ENCODE measurements around the gene EXPH5. TPM values are rescaled to one million over a fixed set of nuclear protein-coding genes. Genes with fewer than 3 reads are reported as not detected.

EXPH5 gene
- total RNA-seq, 1 experiment from 2014 or later = 18.3 TPM

- Histone ChIP-seq H3K36me3 (ENCODE audit: control insufficient read depth in 1 of 2, insufficient read depth in 2 of 2, low read length in 2 of 2) (no peaks in the 10 kb centered on the region), H3K4me2 (ENCODE audit: low read length) (no peak overlapping the region), H3K9ac (ENCODE audit: low read length) (no peak overlapping the region), H2AFZ (ENCODE audit: low read depth, low read length, poor library complexity, severe bottlenecking) (no peak overlapping the region), H3K79me2 (ENCODE audit: insufficient read depth, low read length) (no peaks in the 10 kb centered on the region), H3K4me3 (replicated peaks in 1 of 2; ENCODE audit: low read depth in 1 of 2, low read length in 2 of 2) (no peak overlapping the region), H3K9me3 (ENCODE audit: control insufficient read depth in 1 of 2, insufficient read depth in 1 of 2, low read depth in 1 of 2, low read length in 2 of 2) (no peaks in the 10 kb centered on the region), H3K9me2 (ENCODE audit: insufficient read depth) (no peaks in the 10 kb centered on the region), H3K27ac (ENCODE audit: low read depth, low read length) (no peak overlapping the region), H3K27me3 (ENCODE audit: insufficient read depth, low read length) (no peaks in the 10 kb centered on the region), H3K4me1 (ENCODE audit: control insufficient read depth in 1 of 2, insufficient read depth in 2 of 2, low read length in 2 of 2) (peaks cover 10 to 27% of the 10 kb centered on the region in 2 experiments; a peak in 3 of 4 replicates), H4K20me1 (ENCODE audit: insufficient read depth) (no peaks in the 10 kb centered on the region)
- ATAC-seq (no peak), DNase-seq (ENCODE audit: low read depth, low spot score) (no peak)
- ChIA-PET CTCF (no interaction called here), POLR2A (no interaction called here), RAD21 (ENCODE audit: low non-redundant PET in 1 of 2, low total read pairs in 2 of 2, uncharacterized antibody in 2 of 2, unreplicated experiment in 2 of 2) (no interaction called here)
- TF ChIP-seq EZH2phosphoT487 (IDR thresholded peaks at IDR 0.05; ENCODE audit: borderline replicate concordance) = no peak
- no TSS peak for BruUV-seq (replicated peaks)
- intact Hi-C loops (cut with micrococcal nuclease) = no loop called here
These were observed 92.2 kb downstream of the EXPH5 start for GRCh38 chr11:108501396-108501795.

- intact Hi-C loops (cut with micrococcal nuclease) = no loop called here
- H4K20me1 ChIP-seq (ENCODE audit: insufficient read depth) = no peaks in the 10 kb centered on the region
- H3K4me2 ChIP-seq (ENCODE audit: low read length) = no peak overlapping the region
- H3K36me3 ChIP-seq (ENCODE audit: control insufficient read depth in 1 of 2, insufficient read depth in 2 of 2, low read length in 2 of 2) = no peaks in the 10 kb centered on the region
- H3K4me3 ChIP-seq (replicated peaks in 1 of 2; ENCODE audit: low read depth in 1 of 2, low read length in 2 of 2) = no peak overlapping the region
- ChIA-PET POLR2A (no interaction called here), CTCF (no interaction called here), RAD21 (ENCODE audit: low non-redundant PET in 1 of 2, low total read pairs in 2 of 2, uncharacterized antibody in 2 of 2, unreplicated experiment in 2 of 2) (no interaction called here)
- H3K9me2 ChIP-seq (ENCODE audit: insufficient read depth) = no peaks in the 10 kb centered on the region
- H3K4me1 ChIP-seq (ENCODE audit: control insufficient read depth in 1 of 2, insufficient read depth in 2 of 2, low read length in 2 of 2) = peaks cover 12 to 32% of the 10 kb centered on the region in 2 experiments; a peak in 3 of 4 replicates
- TF ChIP-seq EZH2phosphoT487 (IDR thresholded peaks at IDR 0.05; ENCODE audit: borderline replicate concordance) = no peak
- no peak for TF ChIP-seq ZBTB33 (IDR thresholded peaks at IDR 0.05; ENCODE audit: extremely low read depth, insufficient replicate concordance, low read length)
- TF ChIP-seq JUND (IDR thresholded peaks at IDR 0.05) = no peak
- no peak for TF ChIP-seq SIN3A (IDR thresholded peaks at IDR 0.05; ENCODE audit: low read depth)
- TF ChIP-seq EZH2 (IDR thresholded peaks at IDR 0.05) = no peak
- no peak for TF ChIP-seq CTCF (IDR thresholded peaks at IDR 0.05 in 2 of 3, conservative IDR thresholded peaks at IDR 0.05 in 1 of 3; ENCODE audit: borderline replicate concordance in 1 of 3, insufficient read depth in 1 of 3, low read depth in 2 of 3, low read length in 2 of 3)
- no peak for TF ChIP-seq ZNF274 (IDR thresholded peaks at IDR 0.05; ENCODE audit: low read depth, low read length)
- no peak for TF ChIP-seq POLR2AphosphoS5 (IDR thresholded peaks at IDR 0.05; ENCODE audit: low read depth, low read length)
- H3K9ac ChIP-seq (ENCODE audit: low read length) = no peak overlapping the region
- no peaks in the 10 kb centered on the region for H3K9me3 ChIP-seq (ENCODE audit: control insufficient read depth in 1 of 2, insufficient read depth in 1 of 2, low read depth in 1 of 2, low read length in 2 of 2)
- no peaks in the 10 kb centered on the region for H3K27me3 ChIP-seq (ENCODE audit: insufficient read depth, low read length)
- DNase-seq (ENCODE audit: low read depth, low spot score) (no peak), ATAC-seq (no peak)
- no TSS peak for BruUV-seq (replicated peaks)
- no peaks in the 10 kb centered on the region for H3K79me2 ChIP-seq (ENCODE audit: insufficient read depth, low read length)
- H2AFZ ChIP-seq (ENCODE audit: low read depth, low read length, poor library complexity, severe bottlenecking) = no peak overlapping the region
- H3K27ac ChIP-seq (ENCODE audit: low read depth, low read length) = no peak overlapping the region
These were observed 92.8 kb downstream of the EXPH5 start for GRCh38 chr11:108500721-108501120.

Measured in HCT116 (cell line).